DLD1 (cell line): ENCODE results near the gene CXXC1.
"Not testable (repeated sequence)": the region's sequence is repeated elsewhere in the genome, so short reads cannot be mapped to it uniquely, and the experiment has no call there.

Experiments
- in situ Hi-C: cut with HindIII; loops from 2 replicates; pipeline ENCODE4 v1.10.0; 2017; ENCODE audit warnings: low sequenced_read_pairs

The CXXC1 gene

GRCh38 chr18:50287441-50288347 is at the start of gene CXXC1:
Gene CXXC1, minus strand, starts transcription at chr18:50287692. Its CDS starts 103 bp downstream, at chr18:50287589.
- in situ Hi-C loops, result no loop called here

GRCh38 chr18:50334546-50335152 is 47.2 kb upstream of the CXXC1 start:
- in situ Hi-C loops, result loop anchor here (10.0 kb wide), 1 partner anchor 140 kb away; the partner anchor contains the start of gene MYO5B

GRCh38 chr18:50331691-50332090 is 44.2 kb upstream of the CXXC1 start:
- in situ Hi-C loops, result loop anchor here (10.0 kb wide), 1 partner anchor 137 kb away; the partner anchor contains the start of gene MYO5B

- in situ Hi-C loops, result loop anchor here (10.0 kb wide), 1 partner anchor 135 kb away; the partner anchor contains the start of gene MYO5B
These were observed 42.7 kb upstream of the CXXC1 start for GRCh38 chr18:50330176-50330575.

GRCh38 chr18:50327983-50328382 is 40.5 kb upstream of the CXXC1 start:
- in situ Hi-C loops, result no loop called here

- in situ Hi-C loops, result no loop called here
These were observed 33.2 kb upstream of the CXXC1 start for GRCh38 chr18:50320719-50321118.

- in situ Hi-C loops, result no loop called here
These were observed 27.8 kb upstream of the CXXC1 start for GRCh38 chr18:50315100-50315871.

GRCh38 chr18:50313873-50314460 is 26.5 kb upstream of the CXXC1 start:
- in situ Hi-C loops, result no loop called here

- in situ Hi-C loops, result no loop called here
These were observed 25.6 kb upstream of the CXXC1 start for GRCh38 chr18:50313031-50313607.

GRCh38 chr18:50312296-50313030 is 25.0 kb upstream of the CXXC1 start:
- in situ Hi-C loops, result no loop called here

- in situ Hi-C loops, result no loop called here
These were observed 24.2 kb upstream of the CXXC1 start for GRCh38 chr18:50311650-50312049.

- in situ Hi-C loops, result no loop called here
These were observed 22.6 kb upstream of the CXXC1 start for GRCh38 chr18:50310080-50310479.

- in situ Hi-C loops, result not testable (repeated sequence)
These were observed 21.4 kb upstream of the CXXC1 start for GRCh38 chr18:50308851-50309250.

- in situ Hi-C loops, result no loop called here
These were observed 20.4 kb upstream of the CXXC1 start for GRCh38 chr18:50307738-50308470.

GRCh38 chr18:50307400-50307737 is 19.9 kb upstream of the CXXC1 start:
- in situ Hi-C loops, result no loop called here

- in situ Hi-C loops, result no loop called here
These were observed 19.5 kb upstream of the CXXC1 start for GRCh38 chr18:50306944-50307343.

GRCh38 chr18:50301074-50301473 is 13.6 kb upstream of the CXXC1 start:
- in situ Hi-C loops, result no loop called here

GRCh38 chr18:50299626-50300388 is 12.3 kb upstream of the CXXC1 start:
- in situ Hi-C loops, result no loop called here
